RPMI7951 (cell line): ENCODE results near the gene MCTP1. TPM values are rescaled to one million over a fixed set of nuclear protein-coding genes. Genes with fewer than 3 reads are reported as not detected.

ENCODE experiments used
- DNase-seq: peaks from one replicate; pipeline ENCODE4 v3.0.0-alpha.2; 2012; ENCODE audit warnings: low read depth
- total RNA-seq: library from RNA; depleted of rRNA; stranded (reverse); fragments of >200 nt; shearing (Covaris generic); gene quantifications from 2 replicates; pipeline ENCODE4 v1.2.3, GENCODE V29; 2014

The MCTP1 gene
- total RNA-seq, 1 experiment from 2014 or later, result 3.4 TPM

DNA sequence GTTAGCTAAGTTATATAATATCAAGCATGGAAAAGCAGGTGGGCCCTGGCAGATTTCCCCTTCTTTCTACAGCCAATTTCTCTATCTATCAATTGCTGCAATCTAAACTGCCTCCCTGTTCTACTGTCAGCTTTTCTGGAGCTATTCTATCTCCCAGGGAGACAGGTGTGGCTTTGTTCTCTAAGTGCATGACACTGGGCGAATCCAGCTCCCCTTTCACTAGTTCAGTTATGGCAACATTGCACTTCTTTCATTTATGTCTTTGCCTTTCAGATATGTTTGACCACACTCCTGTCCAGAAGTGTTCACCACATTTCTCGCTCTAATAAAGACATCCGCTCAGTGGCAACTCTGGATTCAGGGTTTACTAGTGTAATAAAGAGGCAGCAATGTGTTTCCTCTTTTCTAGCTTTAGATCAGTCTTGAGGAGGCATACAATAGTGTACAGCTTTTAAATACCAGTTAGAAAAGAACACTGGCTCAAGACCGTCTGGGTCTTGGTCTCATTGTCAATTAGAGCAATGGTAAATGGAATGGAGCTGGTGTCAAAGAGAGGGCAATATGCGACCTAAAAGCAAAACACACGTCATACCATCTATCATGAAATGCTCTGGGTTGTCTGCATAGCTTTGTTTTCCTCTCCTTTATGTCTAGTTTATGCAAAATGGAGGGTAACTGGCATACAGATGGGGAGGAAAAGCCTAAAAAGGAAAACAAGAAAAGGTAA is 469.4 kb downstream of the MCTP1 start:
- no peak for DNase-seq

DNA sequence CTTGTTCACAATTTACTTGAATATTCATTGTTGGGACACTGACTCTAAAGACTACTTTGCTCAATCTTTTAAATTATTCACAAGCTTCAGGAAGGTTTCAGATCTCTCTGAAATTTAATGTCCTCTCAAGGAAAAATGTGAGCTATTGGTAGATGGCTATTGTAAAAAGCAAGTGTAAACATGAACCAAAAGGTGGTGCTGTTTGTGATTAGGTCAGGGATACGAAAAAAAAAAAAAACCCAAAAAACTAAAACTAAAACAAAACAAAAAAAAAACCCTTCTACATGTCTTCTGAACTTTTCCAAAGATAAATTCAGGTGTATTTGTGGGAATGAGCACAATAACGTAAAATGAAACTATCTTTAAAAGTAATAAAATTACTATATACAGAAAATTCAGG is 472.7 kb downstream of the MCTP1 start:
- no peak for DNase-seq

DNA sequence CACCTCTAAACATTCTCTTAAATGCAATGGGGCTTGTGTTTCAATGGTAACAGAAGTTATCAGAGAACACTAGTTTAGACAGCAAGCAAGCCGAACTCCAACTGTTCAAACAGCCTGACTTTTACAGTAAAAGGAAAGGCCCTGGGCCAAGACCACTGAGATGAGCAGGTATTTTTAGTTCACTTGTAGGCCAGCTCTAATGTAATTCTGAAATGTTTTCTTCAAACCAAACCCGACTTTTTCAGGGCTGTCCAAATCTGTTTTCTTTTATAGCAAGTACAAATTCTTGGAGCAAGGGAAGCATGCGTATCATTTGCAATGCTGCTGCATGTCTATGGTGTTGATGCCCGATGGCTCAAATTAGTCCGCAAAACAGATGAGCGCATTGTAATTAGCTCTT is 473.6 kb downstream of the MCTP1 start:
- no peak for DNase-seq

DNA sequence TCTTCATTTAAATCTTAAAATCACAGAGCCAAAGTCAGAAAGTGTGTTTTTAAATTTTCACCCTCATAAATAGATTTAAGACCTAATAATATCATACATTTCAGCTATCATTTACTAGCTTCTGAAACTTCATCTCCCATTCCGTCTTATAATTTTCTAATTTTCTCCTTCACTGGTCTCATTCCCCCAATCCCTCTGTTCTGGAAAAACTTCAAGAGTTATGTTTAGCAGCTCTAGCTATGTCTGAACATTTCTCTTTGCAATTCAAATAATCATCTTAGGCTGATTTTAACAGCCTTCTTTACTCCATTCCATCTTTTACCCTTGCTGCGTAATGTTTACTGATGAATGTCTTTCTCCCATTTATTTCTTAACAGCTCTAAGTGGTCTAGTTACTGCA is 474.0 kb downstream of the MCTP1 start:
- no peak for DNase-seq

DNA sequence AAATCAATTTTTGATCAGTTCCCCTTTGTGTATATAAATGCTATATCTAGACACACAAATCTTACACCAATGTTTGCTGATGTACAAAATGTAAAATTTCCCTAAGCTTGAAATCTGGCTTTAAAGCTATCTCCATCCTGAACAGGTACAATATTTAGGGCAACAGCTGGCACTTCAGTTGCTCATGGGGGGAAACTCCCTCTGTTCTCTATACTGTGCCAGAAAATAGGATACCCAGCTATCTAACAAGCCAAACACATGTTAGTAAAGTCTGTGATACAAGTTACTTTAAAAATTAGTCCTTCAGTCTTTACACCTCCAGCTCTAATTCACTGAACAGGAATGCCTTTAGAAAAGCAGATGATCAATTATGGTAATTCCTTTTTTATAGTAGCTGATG is 474.6 kb downstream of the MCTP1 start:
- DNase-seq, result no peak

DNA sequence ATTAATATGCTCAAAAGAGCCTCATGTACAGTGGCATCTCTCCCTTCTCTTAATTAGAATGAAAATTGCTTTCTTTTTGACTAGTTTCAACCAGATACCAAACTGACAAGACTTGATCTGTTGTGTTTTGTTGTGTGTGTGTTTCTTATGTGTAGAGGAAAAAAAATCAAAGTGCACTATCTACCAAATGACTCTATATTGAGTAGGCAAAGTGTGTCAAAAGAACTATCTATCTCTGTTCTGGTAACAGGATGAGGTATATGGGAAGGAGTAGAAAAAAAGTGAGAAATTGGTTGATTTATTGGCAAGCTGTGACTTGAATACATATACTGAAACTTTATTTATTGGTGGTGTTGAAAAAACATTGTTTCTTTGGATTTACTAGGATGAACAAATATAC is 476.4 kb downstream of the MCTP1 start:
- no peak for DNase-seq

DNA sequence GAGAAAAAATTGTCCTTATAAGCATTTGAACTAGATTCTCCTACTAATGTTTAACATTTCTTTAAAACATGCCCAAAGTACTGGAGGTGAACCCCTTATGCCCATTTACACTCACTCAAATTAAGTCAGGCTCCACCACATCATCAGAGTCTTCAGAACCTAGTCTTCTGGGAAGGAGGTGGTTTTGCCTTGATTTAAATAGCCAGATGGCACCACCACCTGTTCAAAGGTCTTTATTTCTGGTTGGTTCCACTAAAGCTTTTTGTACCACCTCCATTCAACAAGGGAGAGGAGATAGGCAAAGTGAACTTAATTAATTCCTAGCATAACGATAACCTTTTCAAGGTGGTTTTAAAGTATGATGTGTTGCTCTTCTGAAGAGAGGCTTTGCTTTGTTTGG is 476.9 kb downstream of the MCTP1 start:
- DNase-seq, result no peak

DNA sequence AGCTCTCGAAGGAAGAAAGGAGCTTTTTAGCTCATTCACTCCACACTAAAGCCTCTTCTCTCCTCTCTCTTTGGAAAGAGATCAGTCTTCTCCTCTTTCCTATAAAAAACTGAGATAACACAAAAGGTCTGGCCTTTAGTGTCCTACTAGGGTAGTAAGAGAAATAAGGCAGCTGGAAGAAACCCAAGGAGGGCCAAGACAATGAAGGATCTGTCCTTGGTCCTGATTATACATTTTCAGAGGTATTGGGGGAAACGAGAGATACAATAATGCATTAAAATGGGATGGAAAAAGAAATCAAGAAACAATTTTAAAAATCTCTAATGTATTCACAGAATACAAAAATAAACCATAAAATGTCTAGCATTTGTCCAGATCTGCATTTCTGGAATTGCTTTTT is 482.4 kb downstream of the MCTP1 start:
- no peak for DNase-seq

DNA sequence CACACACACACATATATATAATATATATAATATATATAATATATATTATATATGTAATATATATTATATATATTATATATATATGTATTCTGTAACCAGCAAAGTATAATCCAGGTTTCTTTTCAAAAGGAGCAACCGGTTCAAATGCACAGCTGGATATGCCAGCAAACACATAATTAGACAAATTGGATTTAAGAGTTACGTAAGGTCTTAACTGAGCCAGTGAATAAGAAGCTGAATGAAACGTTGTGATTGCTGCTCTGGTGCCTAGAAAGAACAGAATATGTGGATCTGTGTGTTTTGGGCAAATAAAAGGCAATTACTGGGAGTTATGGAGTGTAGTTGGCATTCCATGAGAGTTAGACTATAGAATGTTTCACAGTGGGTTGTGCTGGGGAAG is 488.3 kb downstream of the MCTP1 start:
- DNase-seq, result no peak

DNA sequence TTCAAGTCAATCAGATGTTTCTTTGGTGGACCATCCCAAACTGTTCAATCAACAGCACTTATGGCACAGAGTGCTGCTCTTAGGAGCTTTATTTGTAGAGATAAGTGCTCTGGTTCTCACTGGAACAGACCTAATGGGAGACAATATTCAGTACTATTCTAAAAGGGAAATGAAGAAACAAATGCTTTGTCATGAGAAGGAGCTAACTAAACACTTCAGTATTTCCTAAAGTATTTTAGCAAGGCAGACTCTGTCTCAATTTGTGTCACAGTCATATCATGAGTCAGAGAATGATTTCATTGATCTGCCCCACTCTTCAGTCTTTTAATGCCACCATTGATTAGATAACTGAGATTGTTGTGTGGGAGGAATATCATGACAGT is 491.1 kb downstream of the MCTP1 start:
- peak; percentile 20 for DNase-seq

DNA sequence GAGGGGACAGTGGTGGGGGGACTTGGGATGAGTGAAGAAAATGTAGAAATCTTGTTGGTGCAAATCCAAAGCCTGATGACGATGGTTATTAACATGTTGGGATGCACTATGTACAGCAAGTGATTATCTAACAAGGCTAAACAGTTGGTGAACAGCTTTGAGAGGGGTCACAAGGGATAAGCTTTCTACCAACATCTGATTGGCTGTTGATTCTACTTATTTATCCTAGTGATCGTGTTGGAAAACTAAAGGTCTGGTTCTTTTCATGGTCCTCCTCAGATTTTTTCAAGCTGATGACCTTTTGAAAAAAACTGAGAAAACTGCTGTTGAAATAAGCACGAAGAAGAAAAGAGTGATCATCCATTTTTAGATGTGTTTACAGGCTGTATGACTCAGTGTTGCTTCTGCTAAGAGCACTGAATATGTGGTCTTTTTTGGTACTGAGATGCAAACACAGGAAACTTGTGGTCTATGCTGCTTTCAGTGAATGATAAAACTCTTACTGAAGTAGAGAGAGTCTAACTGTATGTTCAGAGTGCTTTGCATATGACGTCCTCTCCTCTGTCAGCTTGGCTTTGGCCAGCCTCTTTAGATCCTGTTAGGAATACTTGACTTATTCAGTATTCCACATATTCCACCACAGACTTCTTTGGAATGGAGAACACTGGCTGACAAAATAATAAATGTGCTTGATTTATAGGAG is 491.6 kb downstream of the MCTP1 start:
- DNase-seq, result peak; percentile 75

DNA sequence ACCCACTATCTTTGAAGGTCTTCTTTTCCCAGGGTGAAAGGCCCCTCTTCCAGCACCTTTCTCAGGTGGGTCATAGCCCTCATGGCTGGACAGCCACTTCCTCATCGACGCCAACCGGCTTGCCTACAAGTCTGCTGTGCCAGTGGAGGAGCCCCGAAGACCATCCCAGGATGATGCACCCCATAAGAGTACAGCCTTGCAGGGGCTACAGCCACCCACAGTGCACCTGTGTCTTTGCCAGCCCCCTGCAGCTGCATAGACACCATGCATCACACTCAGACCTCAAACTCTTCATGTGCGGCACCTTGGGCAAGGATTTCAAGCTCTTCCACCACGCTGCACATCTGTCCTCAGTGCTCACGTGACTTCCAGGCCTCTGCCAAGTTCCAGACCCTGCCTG is 493.1 kb downstream of the MCTP1 start:
- no peak for DNase-seq

DNA sequence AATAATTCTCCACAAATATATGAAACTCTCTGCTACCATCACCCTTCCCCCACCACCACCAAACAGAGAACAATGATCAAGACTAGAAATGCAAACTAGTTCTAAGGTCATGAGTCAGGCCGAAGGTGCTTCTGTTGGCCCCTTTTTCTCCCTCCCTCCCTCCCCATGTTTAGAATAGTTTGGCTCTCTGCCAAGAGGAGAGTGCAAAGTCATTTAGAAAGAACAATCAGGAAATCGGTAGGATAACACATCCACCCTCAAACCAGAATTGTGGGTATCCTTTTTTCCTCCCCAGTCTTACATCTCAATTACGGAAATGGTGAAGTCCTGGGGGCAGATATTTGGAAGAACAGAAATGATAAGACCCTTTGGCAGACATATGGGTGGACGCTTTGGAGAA is 496.4 kb downstream of the MCTP1 start:
- DNase-seq, result no peak

DNA sequence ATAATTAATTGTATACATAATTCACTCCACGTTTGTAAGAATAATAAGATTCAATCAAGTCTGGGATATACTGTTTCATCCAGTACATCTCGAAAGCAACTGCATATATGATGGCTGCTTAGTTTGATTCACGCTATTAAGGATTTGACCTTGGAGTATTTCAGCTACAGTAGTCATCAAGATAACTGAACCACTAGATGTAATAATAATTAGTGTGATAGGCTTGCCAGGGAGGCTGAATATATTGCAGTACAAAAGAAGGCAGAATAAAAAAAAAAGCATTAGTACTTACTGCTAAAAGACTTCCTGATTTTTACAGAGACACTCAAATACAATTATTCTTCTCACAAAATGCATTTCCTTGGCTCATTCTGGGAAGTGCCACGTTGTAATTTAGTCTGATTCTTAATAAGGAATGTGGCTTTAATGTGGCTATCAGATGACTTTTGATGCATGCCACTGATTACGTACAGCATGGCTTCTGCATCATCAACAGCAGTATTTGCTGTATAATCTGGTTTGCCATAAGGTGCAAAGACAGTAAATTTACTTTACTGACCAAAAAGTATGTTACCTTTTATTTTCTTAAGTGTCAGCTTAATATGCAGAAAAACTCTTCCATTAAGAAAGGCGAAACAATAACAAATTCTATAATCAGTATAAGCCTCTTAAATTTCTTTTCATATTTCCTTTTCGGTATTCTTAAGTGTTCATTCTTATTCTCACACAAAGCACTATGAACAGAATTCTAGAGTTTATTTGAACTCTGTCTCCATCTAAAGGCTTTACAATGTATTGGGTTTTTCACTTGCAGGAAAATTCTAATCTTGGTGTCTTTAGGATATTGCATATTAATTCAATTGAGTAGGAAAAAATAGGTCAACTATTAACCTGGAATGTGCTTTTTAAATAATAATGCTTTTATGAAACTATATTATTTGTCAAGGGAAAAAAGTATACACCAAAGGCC is 500.1 kb downstream of the MCTP1 start:
- no peak for DNase-seq

DNA sequence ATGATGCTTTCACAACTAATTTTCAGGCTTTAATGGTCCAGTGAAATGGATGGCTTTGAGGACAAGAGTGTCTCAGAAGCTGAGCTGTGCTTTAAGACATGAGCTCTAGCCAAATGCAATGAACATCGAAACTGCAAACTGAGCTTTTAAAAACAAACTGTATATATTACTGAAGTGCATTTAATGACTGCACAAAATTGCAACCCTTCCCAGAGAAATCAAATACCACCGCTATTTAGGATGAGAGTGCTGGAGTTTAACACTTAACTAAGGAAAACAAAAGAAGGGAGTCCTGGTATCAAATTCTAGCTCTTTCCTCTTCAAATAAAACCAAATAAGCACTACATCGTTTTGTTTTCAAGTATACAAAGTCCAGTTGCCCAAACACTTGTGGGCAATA is 502.5 kb downstream of the MCTP1 start:
- no peak for DNase-seq

DNA sequence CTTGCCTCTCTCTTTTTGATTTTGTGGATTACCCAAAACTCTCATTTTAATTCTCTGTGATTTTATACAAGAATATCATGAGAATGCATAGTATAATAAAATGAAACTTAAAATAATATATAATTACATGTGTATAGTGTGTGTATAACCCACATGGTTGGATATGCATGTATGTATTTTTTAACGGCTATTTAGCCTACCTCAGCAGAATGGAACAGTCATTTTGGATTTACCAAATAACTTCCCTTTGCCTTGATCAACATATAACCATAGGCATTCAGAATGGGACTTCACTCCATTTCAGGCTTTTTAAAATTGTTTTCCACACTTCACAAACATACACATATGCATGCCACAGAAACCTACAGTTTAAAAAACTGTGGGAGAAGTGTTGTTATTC is 505.2 kb downstream of the MCTP1 start:
- DNase-seq, result no peak

DNA sequence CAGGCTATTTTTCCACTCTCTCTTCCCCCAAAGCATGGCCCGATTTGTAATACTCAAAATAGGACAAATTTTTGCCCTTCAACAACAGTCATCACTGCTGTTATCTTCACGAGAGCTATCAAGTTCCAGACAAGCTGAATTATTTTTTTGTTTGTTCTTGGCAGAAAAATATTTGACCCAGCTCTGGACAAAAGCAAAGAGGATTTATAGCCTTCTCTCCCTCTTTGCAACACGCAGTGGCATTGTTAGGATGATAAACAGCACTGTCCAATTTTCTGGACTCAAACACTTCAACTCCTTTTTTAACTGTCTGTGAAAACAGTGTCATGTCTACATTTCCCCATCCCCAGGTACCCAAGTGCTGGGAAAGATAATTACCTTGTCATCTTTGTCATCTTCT is 506.2 kb downstream of the MCTP1 start:
- DNase-seq, result no peak

DNA sequence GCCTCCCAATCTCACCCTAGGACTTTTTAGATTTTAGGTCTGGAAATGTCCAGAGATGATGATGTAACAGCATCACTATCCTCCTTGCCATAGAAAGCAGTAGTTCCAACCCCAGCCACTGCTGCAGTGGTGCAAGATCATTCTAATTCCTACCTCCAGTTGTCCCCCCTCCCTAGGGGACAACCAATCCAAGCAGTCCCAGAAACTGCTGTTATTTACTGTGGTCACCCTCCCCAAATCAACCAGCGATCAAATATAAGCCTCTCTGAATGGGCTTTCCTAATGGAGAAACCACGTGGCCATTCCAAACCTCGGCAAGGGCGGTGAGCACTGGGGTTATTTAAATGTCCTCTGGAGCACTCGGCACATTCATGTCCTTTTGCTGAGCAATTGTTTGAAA is 506.6 kb downstream of the MCTP1 start:
- no peak for DNase-seq

DNA sequence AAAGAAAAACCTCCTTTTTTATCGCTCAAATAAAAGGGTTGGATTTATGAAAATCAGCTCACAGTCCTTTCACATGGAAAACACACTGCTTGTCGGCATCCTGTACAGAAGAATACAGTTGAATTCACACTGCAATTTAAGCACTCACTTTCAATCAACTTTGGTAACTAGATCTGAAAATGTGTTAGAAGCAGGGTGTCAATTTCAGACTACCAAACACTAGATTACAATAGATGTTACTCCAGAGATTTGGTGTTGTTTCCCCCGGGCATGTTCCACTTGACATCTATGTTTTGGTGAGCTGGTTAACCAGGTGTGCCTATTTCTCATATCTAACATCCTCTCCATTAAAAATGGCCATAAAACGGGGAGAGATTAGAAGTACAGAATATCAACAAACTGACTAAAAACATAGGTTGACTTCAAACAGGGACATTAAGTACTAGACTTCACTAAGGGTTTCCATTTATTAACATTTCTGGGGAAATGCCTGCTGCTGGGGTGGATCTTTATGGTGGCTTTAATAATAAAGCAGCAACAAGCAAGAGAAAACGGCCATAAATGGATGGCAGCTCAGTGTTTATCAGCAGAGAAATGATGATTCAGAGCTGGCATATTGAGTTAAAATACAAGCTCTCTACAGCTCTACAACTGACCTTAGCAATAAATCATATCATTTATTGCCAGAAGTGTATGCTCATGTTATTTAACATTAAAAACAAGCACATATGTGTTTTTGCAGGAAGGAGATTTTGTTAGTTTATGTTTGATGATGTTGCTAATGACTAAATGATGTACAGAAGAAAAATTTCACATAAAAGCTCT is 507.6 kb downstream of the MCTP1 start:
- DNase-seq, result no peak

DNA sequence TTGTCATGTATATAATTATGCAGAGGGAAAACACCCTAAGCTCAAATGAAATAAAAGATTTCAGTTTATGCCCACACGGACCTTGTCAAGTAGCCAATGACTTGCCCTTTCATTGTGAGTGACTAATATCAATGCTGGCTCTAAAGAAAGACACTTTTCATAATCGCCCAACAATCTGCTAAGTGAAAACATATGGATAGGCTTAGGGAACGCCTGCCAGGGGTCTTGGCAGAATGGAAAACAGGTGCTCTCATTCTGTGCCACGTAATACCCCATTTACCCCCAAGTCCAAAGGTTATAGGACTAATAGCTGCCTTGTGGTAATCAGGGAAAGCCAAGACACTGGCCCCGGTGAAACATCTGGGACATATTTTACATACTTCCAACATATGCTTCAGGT is 508.7 kb downstream of the MCTP1 start:
- DNase-seq, result peak; percentile 60

DNA sequence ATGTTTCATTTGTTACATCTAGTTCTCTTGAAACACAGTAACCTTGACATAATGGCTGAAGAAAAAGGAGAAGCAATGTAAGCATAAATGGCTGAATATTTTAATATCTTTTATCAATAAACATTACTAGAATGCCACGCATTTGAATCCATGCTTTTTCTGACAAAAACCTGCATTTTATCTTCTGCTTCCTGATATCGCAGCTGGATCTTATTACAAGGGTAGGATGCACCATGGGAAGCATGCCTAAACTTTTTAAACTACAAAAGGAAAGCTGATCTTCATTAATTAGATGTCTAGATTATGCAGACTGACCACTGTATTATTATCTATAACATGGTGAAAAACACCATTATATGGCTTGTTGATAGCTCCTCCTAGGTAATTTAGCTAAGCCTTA is 509.8 kb downstream of the MCTP1 start:
- no peak for DNase-seq

DNA sequence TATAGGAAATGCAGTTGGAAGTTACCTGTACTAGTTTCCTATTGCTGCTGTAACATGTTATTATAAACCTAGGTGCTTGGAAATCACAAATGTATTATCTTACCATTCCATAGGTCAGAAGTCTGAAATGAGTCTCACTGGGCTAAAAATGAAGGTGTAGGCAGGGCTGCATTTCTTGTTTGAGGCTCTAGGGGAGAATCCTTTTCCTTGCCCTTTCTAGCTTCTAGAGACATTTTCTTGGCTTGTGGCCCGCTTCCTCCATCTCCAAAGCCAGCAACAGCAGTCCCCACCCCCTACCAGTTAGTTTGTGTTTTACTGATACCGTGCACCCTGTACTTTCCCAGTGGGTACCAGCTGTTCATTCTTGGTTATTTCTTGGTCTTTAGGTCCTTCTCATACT is 513.2 kb downstream of the MCTP1 start:
- no peak for DNase-seq
